SJCRH30 (cell line): ENCODE data around the gene PTPN5. TPM values are rescaled to one million over a fixed set of nuclear protein-coding genes. Genes with fewer than 3 reads are reported as not detected.
"Not testable (repeated sequence)": the region's sequence is repeated elsewhere in the genome, so short reads cannot be mapped to it uniquely, and the experiment has no call there.

Experiments used
- DNase-seq, 2 experiments: peaks; one replicate each; pipeline ENCODE4 v3.0.0-alpha.2; 2015 to 2020
- H3K27ac ChIP-seq: fragments of 250-450 bp; sonication (Bioruptor Pico); 2 replicates; pipeline ENCODE4 v1.5.1; 2020; ENCODE audit warnings: mild to moderate bottlenecking, moderate library complexity
- H3K27me3 ChIP-seq: fragments of 250-450 bp; sonication (Bioruptor Pico); 2 replicates; pipeline ENCODE4 v1.5.1; 2020; ENCODE audit warnings: mild to moderate bottlenecking, moderate library complexity
- H3K36me3 ChIP-seq: fragments of 250-450 bp; sonication (Bioruptor Pico); 2 replicates; pipeline ENCODE4 v1.5.1; 2020; ENCODE audit warnings: mild to moderate bottlenecking, moderate library complexity
- H3K4me1 ChIP-seq: fragments of 250-450 bp; sonication (Bioruptor Pico); 2 replicates; pipeline ENCODE4 v1.5.1; 2020; ENCODE audit warnings: mild to moderate bottlenecking, moderate library complexity
- H3K4me3 ChIP-seq: fragments of 250-450 bp; sonication (Bioruptor Pico); 2 replicates; pipeline ENCODE4 v1.5.1; 2020; ENCODE audit warnings: mild to moderate bottlenecking, moderate library complexity
- H3K9me3 ChIP-seq: fragments of 250-450 bp; sonication (Bioruptor Pico); replicated peaks from 2 replicates; pipeline ENCODE4 v1.5.1; 2020; ENCODE audit warnings: mild to moderate bottlenecking, moderate library complexity
- total RNA-seq: library from RNA; depleted of rRNA; stranded (reverse); fragments of >200 nt; shearing (Covaris generic); gene quantifications from 2 replicates; pipeline ENCODE4 v1.2.3, GENCODE V29; 2014; rRNA removed

The PTPN5 gene
- total RNA-seq, 1 experiment from 2014 or later, result not detected

GRCh38 chr11:18681949-18682348 lies 109.6 kb downstream of the PTPN5 start:
- H3K27ac ChIP-seq, H3K36me3 ChIP-seq, H3K4me3 ChIP-seq, H3K4me1 ChIP-seq, DNase-seq, H3K9me3 ChIP-seq: not testable (repeated sequence)
- peaks cover 13% of the 10 kb centered on the region; the same call in 1 of the 2 replicates for H3K27me3 ChIP-seq

Other genes starting within 250 kb of the PTPN5 start
- gene UEVLD, start 203.1 kb downstream of the PTPN5 start, total RNA-seq, result 14.9 and 17.8 TPM in 2 replicates
- 2.1 and 2.5 TPM in 2 replicates for gene MISFA, start 192.0 kb downstream of the PTPN5 start, total RNA-seq
- gene SPTY2D1, start 157.5 kb downstream of the PTPN5 start, total RNA-seq, result 21.9 and 23.8 TPM in 2 replicates
- 5.4 and 5.8 TPM in 2 replicates for gene TMEM86A, start 93.0 kb downstream of the PTPN5 start, total RNA-seq
- gene IGSF22, start 65.6 kb downstream of the PTPN5 start, total RNA-seq, result 0.08 and 0.28 TPM in 2 replicates
- gene MRGPRX1, start 147.6 kb upstream of the PTPN5 start, total RNA-seq, result not detected in 2 replicates